NT2/D1 (cell line): ENCODE data around the gene ZDHHC16.

Experiments used
- SUZ12 ChIP-seq: IDR thresholded peaks from 2 replicates; pipeline ENCODE4 v1.6.1; 2011; ENCODE audit not compliant: insufficient read length, insufficient read depth; ENCODE audit errors: extremely low read depth
- YY1 ChIP-seq: IDR thresholded peaks from 2 replicates; pipeline ENCODE4 v1.6.1; 2011; ENCODE audit not compliant: insufficient read length, insufficient read depth

DNA sequence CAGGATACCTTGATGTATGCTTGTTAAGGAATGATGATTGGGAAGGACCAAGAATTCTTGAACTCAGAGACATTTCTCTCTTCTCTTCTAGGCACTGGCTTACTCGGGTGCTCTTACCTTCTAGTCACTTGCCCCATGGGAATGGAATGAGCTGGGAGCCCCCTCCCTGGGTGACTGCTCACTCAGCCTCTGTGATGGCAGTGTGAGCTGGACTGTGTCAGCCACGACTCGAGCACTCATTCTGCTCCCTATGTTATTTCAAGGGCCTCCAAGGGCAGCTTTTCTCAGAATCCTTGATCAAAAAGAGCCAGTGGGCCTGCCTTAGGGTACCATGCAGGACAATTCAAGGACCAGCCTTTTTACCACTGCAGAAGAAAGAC is 10.7 kb downstream of the ZDHHC16 start:
- TF ChIP-seq YY1, result no peak
- TF ChIP-seq SUZ12, result no peak
